Peyer's patch (tissue), 4 donors: Measurements from ENCODE around the gene KRT35. TPM values are rescaled to one million over a fixed set of nuclear protein-coding genes. Genes with fewer than 3 reads are reported as not detected.

ENCODE experiments used
- DNase-seq, 3 donors: peaks; one replicate each; pipeline ENCODE4 v3.0.0-alpha.2; 2017 to 2019
- H3K27ac ChIP-seq, 4 donors: fragments of 200-600 bp; sonication (generic); one replicate each; pipeline ENCODE4 v1.5.1; 2016 to 2019
- H3K27me3 ChIP-seq, 2 donors: fragments of 200-600 bp; sonication (generic); one replicate each; pipeline ENCODE4 v1.5.1; 2019
- H3K36me3 ChIP-seq, 3 donors: fragments of 200-600 bp; sonication (generic); one replicate each; pipeline ENCODE4 v1.5.1; 2016 to 2019
- H3K4me1 ChIP-seq, 4 donors: fragments of 200-600 bp; sonication (generic); one replicate each; pipeline ENCODE4 v1.5.1; 2016 to 2019
- H3K4me3 ChIP-seq, 4 donors: fragments of 200-600 bp; sonication (generic); 1 replicate in 3 of 4; 2 replicates in 1 of 4; pipeline ENCODE4 v1.5.1; 2016 to 2019; ENCODE audit warnings: mild to moderate bottlenecking in 1 of 4
- H3K9me3 ChIP-seq, 4 donors: fragments of 200-600 bp; sonication (generic); one replicate each; pipeline ENCODE4 v1.5.1; 2016 to 2019; ENCODE audit warnings: mild to moderate bottlenecking in 1 of 4
- POLR2A ChIP-seq, 2 donors: fragments of 450-650 bp; IDR thresholded peaks; one replicate each; pipeline ENCODE4 v1.5.1; 2017; ENCODE audit warnings: antibody characterized with exemption in 2 of 2, mild to moderate bottlenecking in 2 of 2, moderate library complexity in 2 of 2
- total RNA-seq, 4 donors: library from RNA; depleted of rRNA; stranded (reverse); fragments of >200 nt; gene quantifications; one replicate each; pipeline ENCODE4 v1.1.0, GENCODE V29; 2016
- TF ChIP-seq, protein P1 (sequence below), 6 experiments: fragments of 450-650 bp in 4 of 6; fragments of 200-600 bp in 2 of 6; sonication (generic) in 1 of 6; IDR thresholded peaks; one replicate each; pipeline ENCODE4 v1.5.1; 2017 to 2019; ENCODE audit warnings: antibody characterized with exemption in 6 of 6, mild to moderate bottlenecking in 3 of 6, moderate library complexity in 1 of 6

Gene KRT35
- total RNA-seq, 4 donors from 2014 or later = not detected

GRCh38 chr17:41510251-41511065 lies 29.5 kb upstream of the KRT35 start:
- Histone ChIP-seq H3K4me3 (no peak overlapping the region), H3K27ac (peak overlapping the region in 1 of 4 donors; percentile 35), H3K27me3 (no peaks in the 10 kb centered on the region), H3K4me1 (peaks cover 0 to 18% (median 3%) of the 10 kb centered on the region in 4 donors), H3K36me3 (no peaks in the 10 kb centered on the region), H3K9me3 (no peaks in the 10 kb centered on the region)
- TF ChIP-seq POLR2A (IDR thresholded peaks at IDR 0.05) = no peak
- TF ChIP-seq, protein P1, sequence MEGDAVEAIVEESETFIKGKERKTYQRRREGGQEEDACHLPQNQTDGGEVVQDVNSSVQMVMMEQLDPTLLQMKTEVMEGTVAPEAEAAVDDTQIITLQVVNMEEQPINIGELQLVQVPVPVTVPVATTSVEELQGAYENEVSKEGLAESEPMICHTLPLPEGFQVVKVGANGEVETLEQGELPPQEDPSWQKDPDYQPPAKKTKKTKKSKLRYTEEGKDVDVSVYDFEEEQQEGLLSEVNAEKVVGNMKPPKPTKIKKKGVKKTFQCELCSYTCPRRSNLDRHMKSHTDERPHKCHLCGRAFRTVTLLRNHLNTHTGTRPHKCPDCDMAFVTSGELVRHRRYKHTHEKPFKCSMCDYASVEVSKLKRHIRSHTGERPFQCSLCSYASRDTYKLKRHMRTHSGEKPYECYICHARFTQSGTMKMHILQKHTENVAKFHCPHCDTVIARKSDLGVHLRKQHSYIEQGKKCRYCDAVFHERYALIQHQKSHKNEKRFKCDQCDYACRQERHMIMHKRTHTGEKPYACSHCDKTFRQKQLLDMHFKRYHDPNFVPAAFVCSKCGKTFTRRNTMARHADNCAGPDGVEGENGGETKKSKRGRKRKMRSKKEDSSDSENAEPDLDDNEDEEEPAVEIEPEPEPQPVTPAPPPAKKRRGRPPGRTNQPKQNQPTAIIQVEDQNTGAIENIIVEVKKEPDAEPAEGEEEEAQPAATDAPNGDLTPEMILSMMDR (IDR thresholded peaks at IDR 0.05) = no peak
- no peak for DNase-seq

GRCh38 chr17:41507315-41507880 lies 26.4 kb upstream of the KRT35 start:
- Histone ChIP-seq H3K4me1 (peaks cover 0 to 18% (median 3%) of the 10 kb centered on the region in 4 donors), H3K27ac (no peak overlapping the region), H3K27me3 (no peaks in the 10 kb centered on the region), H3K36me3 (no peaks in the 10 kb centered on the region), H3K4me3 (no peak overlapping the region), H3K9me3 (no peaks in the 10 kb centered on the region)
- no peak for TF ChIP-seq POLR2A (IDR thresholded peaks at IDR 0.05)
- TF ChIP-seq, protein P1 (IDR thresholded peaks at IDR 0.05) = no peak
- DNase-seq = no peak

DNA sequence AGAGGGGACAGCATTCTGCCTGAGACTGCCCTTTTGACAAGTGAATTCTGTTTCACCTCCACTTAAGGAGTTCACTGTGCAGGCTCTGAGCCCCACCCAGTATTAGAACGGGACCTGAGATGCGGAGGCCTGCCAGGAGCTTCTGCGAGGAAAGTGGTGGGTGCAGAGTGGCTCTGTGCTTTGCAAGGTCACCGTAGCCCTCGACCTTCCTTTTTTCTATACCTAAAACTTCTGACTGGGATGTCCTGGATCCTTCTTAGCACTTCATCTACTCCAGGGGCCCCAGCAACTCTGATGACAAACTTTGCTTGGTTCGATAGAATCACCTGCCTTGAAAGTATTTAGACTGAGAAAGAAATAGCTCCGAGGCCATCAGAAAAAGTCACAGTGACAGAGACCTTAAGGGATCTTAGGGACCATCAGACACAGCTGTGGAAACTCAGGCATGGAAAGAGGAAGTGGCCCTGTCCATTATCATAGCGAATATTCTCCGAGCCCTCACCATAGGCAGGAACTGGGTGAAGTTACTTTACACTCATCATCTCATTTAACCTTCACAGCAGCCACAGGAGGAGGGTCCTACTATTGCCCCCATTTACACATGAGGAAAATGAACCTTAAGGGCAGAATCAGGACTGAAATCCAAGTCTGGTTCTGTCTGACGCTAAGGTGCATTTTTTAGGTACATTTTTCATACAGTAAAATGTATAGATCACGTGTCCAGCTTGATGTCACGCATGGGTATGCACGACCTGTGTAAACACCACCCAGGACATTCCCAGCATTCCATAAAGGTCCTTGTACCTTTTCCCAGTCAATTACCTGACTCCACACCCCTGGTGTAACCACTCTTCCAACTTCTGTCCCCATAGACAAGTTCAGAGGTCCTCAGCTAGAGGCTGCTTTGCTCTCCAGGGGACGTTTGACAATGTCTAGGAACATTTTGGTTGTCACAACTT lies 25.1 kb upstream of the KRT35 start:
- TF ChIP-seq, protein P1 (IDR thresholded peaks at IDR 0.05) = no peak
- TF ChIP-seq POLR2A (IDR thresholded peaks at IDR 0.05) = no peak

DNA sequence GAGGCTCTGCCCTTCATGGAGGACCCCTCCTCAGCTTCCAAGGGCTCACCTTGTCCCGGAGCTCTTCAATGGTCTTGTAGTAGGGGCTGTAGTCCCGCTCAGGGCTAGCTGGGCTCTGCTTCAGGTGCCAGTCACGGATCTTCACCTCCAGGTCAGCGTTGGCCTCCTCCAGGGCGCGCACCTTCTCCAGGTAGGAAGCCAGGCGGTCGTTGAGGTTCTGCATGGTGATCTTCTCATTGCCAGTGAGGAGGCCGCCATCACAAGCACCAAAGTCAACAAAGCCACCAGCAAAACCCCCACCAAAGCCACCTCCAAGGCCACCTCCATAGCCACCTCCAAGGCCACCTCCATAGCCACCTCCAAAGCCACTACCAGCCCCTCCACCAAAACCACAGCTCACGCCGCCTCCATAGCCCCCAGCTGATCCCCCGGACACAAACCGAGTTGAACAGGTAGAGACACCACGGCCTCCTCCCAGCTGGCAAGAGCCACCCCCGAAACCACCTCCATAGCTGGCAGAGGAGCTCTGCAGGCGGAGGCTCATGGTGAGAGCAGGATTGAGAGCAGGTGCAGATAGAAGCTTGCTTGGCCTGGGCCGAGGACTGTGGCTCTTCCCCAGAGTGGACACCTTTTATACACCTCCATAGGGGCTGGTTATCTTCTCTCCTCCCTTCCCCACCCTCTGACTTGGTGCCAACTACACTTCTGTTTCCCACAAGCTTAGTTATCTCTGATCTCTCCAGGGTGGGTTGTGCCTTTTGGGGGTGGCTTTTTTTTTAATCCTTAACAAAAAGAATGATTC lies 24.3 kb upstream of the KRT35 start, which contains the start of gene KRT13:
Gene KRT13 (minus strand): TSS at position 606 of the 802 bp plus-strand sequence. CDS start 62 bp downstream, at position 544.
- H3K9me3 ChIP-seq = no peaks in the 10 kb centered on the region
- H3K27ac ChIP-seq = no peak within 1 kb of the TSS
- peaks cover 0 to 5% (median 0%) of the 10 kb centered on the region in 4 donors for H3K4me1 ChIP-seq
- no peaks in the 10 kb centered on the region for H3K36me3 ChIP-seq
- no peak for DNase-seq
- TF ChIP-seq, protein P1 (IDR thresholded peaks at IDR 0.05) = no peak
- no peak for TF ChIP-seq POLR2A (IDR thresholded peaks at IDR 0.05)
- H3K27me3 ChIP-seq = no peaks in the 10 kb centered on the region
- no peak within 1 kb of the TSS for H3K4me3 ChIP-seq

More for the DNA sequence above, 25.1 kb upstream of the KRT35 start:
- DNase-seq = no peak
- Histone ChIP-seq H3K4me3 (no peak overlapping the region), H3K9me3 (no peaks in the 10 kb centered on the region), H3K36me3 (no peaks in the 10 kb centered on the region), H3K27ac (no peak overlapping the region), H3K4me1 (peaks cover 0 to 12% (median 3%) of the 10 kb centered on the region in 4 donors), H3K27me3 (no peaks in the 10 kb centered on the region)
